Keratinocyte (primary cell): ENCODE data around the gene ITIH1. TPM values are rescaled to one million over a fixed set of nuclear protein-coding genes. Genes with fewer than 3 reads are reported as not detected.

Experiments used
- DNase-seq: peaks from one replicate; pipeline ENCODE4 v3.0.0-alpha.2; 2011; ENCODE audit warnings: low read depth, missing footprints, low spot score
- FAIRE-seq: peaks from 2 replicates; lab custom pipeline; 2011; peaks lifted over from hg19 to GRCh38; lab: Jason Lieb, UNC
- H2AFZ ChIP-seq: 2 replicates; pipeline ENCODE4 v1.6.0; 2012; ENCODE audit warnings: low read length, control low read depth, inconsistent platforms; ENCODE audit not compliant: control insufficient read depth
- H3K27ac ChIP-seq: 2 replicates; pipeline ENCODE4 v1.5.1; 2011; ENCODE audit warnings: low read length; ENCODE audit not compliant: control insufficient read depth, insufficient read depth
- H3K27me3 ChIP-seq: 3 replicates; pipeline ENCODE4 v1.6.0; 2011; ENCODE audit warnings: low read length; ENCODE audit not compliant: control insufficient read depth, insufficient read depth; ENCODE audit errors: extremely low read depth
- H3K36me3 ChIP-seq, 2 experiments: 2 replicates in 1 of 2; 3 replicates in 1 of 2; pipeline ENCODE4 v1.5.1; 2011; ENCODE audit warnings: low read length in 2 of 2, mild to moderate bottlenecking in 1 of 2; ENCODE audit not compliant: control insufficient read depth in 2 of 2, insufficient read depth in 2 of 2; ENCODE audit errors: extremely low read depth in 1 of 2
- H3K4me1 ChIP-seq: 3 replicates; pipeline ENCODE4 v1.5.1; 2011; ENCODE audit warnings: low read length; ENCODE audit not compliant: control insufficient read depth, insufficient read depth; ENCODE audit errors: extremely low read depth
- H3K4me2 ChIP-seq: 3 replicates; pipeline ENCODE4 v1.6.0; 2011; ENCODE audit warnings: low read depth, low read length; ENCODE audit not compliant: control insufficient read depth, insufficient read depth; ENCODE audit errors: extremely low read depth
- H3K4me3 ChIP-seq, 3 experiments: fragments of 200-600 bp in 1 of 3; sonication (generic) in 1 of 3; 2 replicates in 2 of 3; 3 replicates in 1 of 3; pipeline ENCODE4 v1.5.1; 2011 to 2016; ENCODE audit warnings: low read length in 3 of 3, mild to moderate bottlenecking in 3 of 3, control low read depth in 2 of 3, inconsistent platforms in 1 of 3, low read depth in 1 of 3, mixed read lengths in 1 of 3, mixed run types in 1 of 3, moderate library complexity in 1 of 3; ENCODE audit not compliant: control insufficient read depth in 2 of 3, insufficient read depth in 2 of 3; ENCODE audit errors: extremely low read depth in 1 of 3
- H3K79me2 ChIP-seq: 2 replicates; pipeline ENCODE4 v1.6.0; 2012; ENCODE audit warnings: low read length; ENCODE audit not compliant: control insufficient read depth, insufficient read depth
- H3K9ac ChIP-seq: 3 replicates; pipeline ENCODE4 v1.6.0; 2011; ENCODE audit warnings: low read length; ENCODE audit not compliant: control insufficient read depth, insufficient read depth; ENCODE audit errors: extremely low read depth
- H3K9me1 ChIP-seq: 3 replicates; pipeline ENCODE4 v1.6.0; 2011; ENCODE audit warnings: low read length; ENCODE audit not compliant: control insufficient read depth, insufficient read depth; ENCODE audit errors: extremely low read depth
- H3K9me3 ChIP-seq: 2 replicates; pipeline ENCODE4 v1.5.1; 2012; ENCODE audit warnings: low read depth, low read length; ENCODE audit not compliant: control insufficient read depth
- H4K20me1 ChIP-seq: 3 replicates; pipeline ENCODE4 v1.6.0; 2011; ENCODE audit warnings: low read length; ENCODE audit not compliant: control insufficient read depth, insufficient read depth; ENCODE audit errors: extremely low read depth
- EZH2 ChIP-seq: IDR thresholded peaks from one replicate; pipeline ENCODE4 v1.6.1; 2012; ENCODE audit warnings: inconsistent platforms, mild to moderate bottlenecking, low read length, moderate library complexity
- dilution Hi-C: fragments of 300-500 bp; cut with MboI; formaldehyde crosslinking; loops from one replicate; pipeline ENCODE4 v1.7.0; 2020; ENCODE audit warnings: low sequenced_read_pairs; ENCODE audit not compliant: extremely low pct_ligation_motif_present
- polyA plus RNA-seq, 5 experiments: library from polyadenylated mRNA; depleted of rRNA in 3 of 5; stranded (reverse) in 3 of 5; stranded (forward) in 1 of 5; unstranded in 1 of 5; fragments of >200 nt; gene quantifications; 1 replicate in 1 of 5; 2 replicates in 3 of 5; 3 replicates in 1 of 5; pipeline versions ENCODE4 v1.2.1 to v1.2.3, GENCODE V29; 2011 to 2012; ENCODE audit warnings: missing spikeins in 2 of 5, low read depth in 1 of 5, low replicate concordance in 1 of 5
- small RNA-seq, 3 experiments: library from RNA; depleted of rRNA; stranded (forward); fragments of <200 nt; gene quantifications; one replicate each; pipeline ENCODE3, GENCODE V24; 2012; ENCODE audit warnings: low read depth in 3 of 3, low replicate concordance in 1 of 3; ENCODE audit not compliant: insufficient read length in 3 of 3
- TF ChIP-seq, protein P1 (sequence below), 3 experiments: IDR thresholded peaks in 1 of 3; conservative IDR thresholded peaks in 1 of 3; optimal IDR thresholded peaks in 1 of 3; 2 replicates in 2 of 3; 3 replicates in 1 of 3; pipeline versions ENCODE3 to v1.5.1; 2011; ENCODE audit warnings: low read length in 3 of 3, mild to moderate bottlenecking in 3 of 3, moderate library complexity in 2 of 3, control low read depth in 1 of 3, inconsistent platforms in 1 of 3; ENCODE audit not compliant: insufficient read depth in 2 of 3; ENCODE audit errors: extremely low read depth in 1 of 3

ITIH1 gene
- polyA plus RNA-seq, 1 donor (not counting 4 experiments of a cell fraction or from before 2014, with no cell fraction given) = not detected

DNA sequence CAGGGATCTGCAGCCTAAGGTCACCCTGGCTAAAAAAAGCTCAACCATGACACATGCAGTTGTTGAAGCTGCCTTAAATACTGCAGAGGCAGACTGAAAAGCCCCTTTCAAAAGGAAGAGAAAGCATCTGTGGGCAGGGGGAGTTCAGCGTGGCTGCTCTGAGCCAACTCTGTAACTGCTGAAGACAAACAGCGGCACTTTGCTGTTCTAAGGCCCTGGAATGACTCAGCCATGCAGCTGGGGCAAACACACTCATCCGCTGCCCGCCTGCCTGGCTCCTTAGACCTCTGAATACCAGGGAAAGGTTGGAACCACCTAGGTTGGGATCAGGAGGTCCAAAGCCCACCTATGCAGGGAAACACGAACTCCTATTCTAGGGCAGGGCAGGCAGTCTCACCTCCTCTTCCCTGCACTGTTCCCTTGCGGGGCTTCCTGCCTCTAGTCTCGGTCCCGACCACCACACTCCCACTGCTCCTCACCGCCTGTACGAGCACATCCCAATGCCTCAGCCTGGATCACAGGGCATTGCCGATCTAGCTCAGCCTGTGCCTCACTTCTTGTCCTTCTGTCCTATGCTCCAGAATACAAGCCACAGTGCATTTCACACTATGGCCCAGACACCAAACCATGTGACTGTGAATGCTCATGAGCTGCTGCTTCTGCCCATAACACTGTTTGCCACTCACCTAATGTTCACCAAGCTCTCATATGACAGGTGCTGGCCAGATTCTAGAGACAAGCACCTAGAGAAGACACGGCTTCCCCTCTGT lies 64.0 kb downstream of the ITIH1 start:
- H4K20me1 ChIP-seq = no peaks in the 10 kb centered on the region
- no peak overlapping the region for H3K9ac ChIP-seq
- no peaks in the 10 kb centered on the region for H3K9me3 ChIP-seq
- peaks cover 0 to 6% of the 10 kb centered on the region in 2 experiments for H3K36me3 ChIP-seq
- no peaks in the 10 kb centered on the region for H3K9me1 ChIP-seq
- no peaks in the 10 kb centered on the region for H3K79me2 ChIP-seq
- FAIRE-seq (no peak), DNase-seq (no peak)
- TF ChIP-seq EZH2 = no peak
- TF ChIP-seq, protein P1, sequence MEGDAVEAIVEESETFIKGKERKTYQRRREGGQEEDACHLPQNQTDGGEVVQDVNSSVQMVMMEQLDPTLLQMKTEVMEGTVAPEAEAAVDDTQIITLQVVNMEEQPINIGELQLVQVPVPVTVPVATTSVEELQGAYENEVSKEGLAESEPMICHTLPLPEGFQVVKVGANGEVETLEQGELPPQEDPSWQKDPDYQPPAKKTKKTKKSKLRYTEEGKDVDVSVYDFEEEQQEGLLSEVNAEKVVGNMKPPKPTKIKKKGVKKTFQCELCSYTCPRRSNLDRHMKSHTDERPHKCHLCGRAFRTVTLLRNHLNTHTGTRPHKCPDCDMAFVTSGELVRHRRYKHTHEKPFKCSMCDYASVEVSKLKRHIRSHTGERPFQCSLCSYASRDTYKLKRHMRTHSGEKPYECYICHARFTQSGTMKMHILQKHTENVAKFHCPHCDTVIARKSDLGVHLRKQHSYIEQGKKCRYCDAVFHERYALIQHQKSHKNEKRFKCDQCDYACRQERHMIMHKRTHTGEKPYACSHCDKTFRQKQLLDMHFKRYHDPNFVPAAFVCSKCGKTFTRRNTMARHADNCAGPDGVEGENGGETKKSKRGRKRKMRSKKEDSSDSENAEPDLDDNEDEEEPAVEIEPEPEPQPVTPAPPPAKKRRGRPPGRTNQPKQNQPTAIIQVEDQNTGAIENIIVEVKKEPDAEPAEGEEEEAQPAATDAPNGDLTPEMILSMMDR (optimal IDR thresholded peaks at IDR 0.05 in 1 of 3, IDR thresholded peaks at IDR 0.05 in 1 of 3, conservative IDR thresholded peaks at IDR 0.05 in 1 of 3; ENCODE audit: extremely low read depth in 1 of 3, insufficient read depth in 2 of 3, low read length in 3 of 3) = no peak
- H3K27me3 ChIP-seq = no peaks in the 10 kb centered on the region
- H3K4me2 ChIP-seq = no peak overlapping the region
- no peak overlapping the region for H3K27ac ChIP-seq
- dilution Hi-C loops = no loop called here
- H2AFZ ChIP-seq = no peak overlapping the region
- H3K4me1 ChIP-seq = no peaks in the 10 kb centered on the region
- no peak overlapping the region for H3K4me3 ChIP-seq

Small RNA genes lying within 50 kb of the gene (small RNA-seq; reads per million reads assigned to genes)
- gene AC006254.2 (0 reads per million in 3 experiments), gene MUSTN1 (0 reads per million in 3 experiments)

Other genes with a start within 250 kb of the ITIH1 start
- gene NT5DC2, start 243.7 kb upstream of the ITIH1 start, polyA plus RNA-seq = 54.7 to 63.3 TPM (median 55.0 TPM) in 3 replicates
- gene UQCC5, start 241.0 kb upstream of the ITIH1 start, polyA plus RNA-seq = 20.0 to 28.0 TPM (median 26.0 TPM) in 3 replicates
- 20.3 to 26.0 TPM (median 25.7 TPM) in 3 replicates for gene PBRM1, start 91.7 kb upstream of the ITIH1 start, polyA plus RNA-seq
- 65.7 to 128 TPM (median 77.4 TPM) in 3 replicates for gene GNL3, start 91.6 kb upstream of the ITIH1 start, polyA plus RNA-seq
- 52.6 to 66.4 TPM (median 54.0 TPM) in 3 replicates for gene GLT8D1, start 71.8 kb upstream of the ITIH1 start, polyA plus RNA-seq
- gene SPCS1, start 71.5 kb upstream of the ITIH1 start, polyA plus RNA-seq = 99.4 to 142 TPM (median 140 TPM) in 3 replicates
- 11.1 to 15.2 TPM (median 13.6 TPM) in 3 replicates for gene NEK4, start 6.7 kb upstream of the ITIH1 start, polyA plus RNA-seq
- not detected in 3 replicates for gene ITIH3, start 17.2 kb downstream of the ITIH1 start, polyA plus RNA-seq
- 1.3 to 4.1 TPM (median 1.4 TPM) in 3 replicates for gene ITIH4, start 53.1 kb downstream of the ITIH1 start, polyA plus RNA-seq
- 0.24 TPM in 1 of 3 replicates, not detected in the others for gene MUSTN1, start 57.4 kb downstream of the ITIH1 start, polyA plus RNA-seq
- 8.2 to 10.2 TPM (median 8.3 TPM) in 3 replicates for gene STIMATE, start 119.9 kb downstream of the ITIH1 start, polyA plus RNA-seq